Transverse colon (tissue), 4 donors: ENCODE results near the gene GTF2I. TPM values are rescaled to one million over a fixed set of nuclear protein-coding genes. Genes with fewer than 3 reads are reported as not detected.

Experiments used
- DNase-seq: peaks from one replicate; pipeline ENCODE4 v3.0.0-alpha.2; 2019
- H3K27ac ChIP-seq, 4 donors: fragments of 200-600 bp; sonication (generic); 2 replicates each; pipeline ENCODE4 v1.5.1; 2016 to 2018; ENCODE audit warnings: inconsistent platforms in 4 of 4
- H3K27me3 ChIP-seq: fragments of 200-600 bp; sonication (generic); 2 replicates; pipeline ENCODE4 v1.5.1; 2017; ENCODE audit warnings: inconsistent platforms
- H3K36me3 ChIP-seq, 4 donors: fragments of 200-600 bp; sonication (generic); 2 replicates each; pipeline ENCODE4 v1.5.1; 2017 to 2019; ENCODE audit warnings: inconsistent platforms in 4 of 4
- H3K4me1 ChIP-seq, 4 donors: fragments of 200-600 bp; sonication (generic); 2 replicates each; pipeline ENCODE4 v1.5.1; 2017 to 2020; ENCODE audit warnings: inconsistent platforms in 4 of 4
- H3K4me3 ChIP-seq, 4 donors: fragments of 200-600 bp; sonication (generic); 1 replicate in 1 of 4; 2 replicates in 3 of 4; pipeline versions ENCODE4 v1.5.1 to v1.6.1; 2017 to 2019; ENCODE audit warnings: inconsistent platforms in 4 of 4
- H3K9me3 ChIP-seq, 2 donors: fragments of 200-600 bp; sonication (generic); 2 replicates each; pipeline ENCODE4 v1.5.1; 2017 to 2019; ENCODE audit warnings: inconsistent platforms in 2 of 2
- CTCF ChIP-seq, 5 experiments: fragments of 200-600 bp in 3 of 5; fragments of 450-650 bp in 2 of 5; sonication (generic) in 3 of 5; IDR thresholded peaks; 1 replicate in 2 of 5; 2 replicates in 3 of 5; pipeline ENCODE4 v1.5.1; 2016 to 2017; ENCODE audit warnings: antibody characterized with exemption in 5 of 5, inconsistent platforms in 3 of 5, mild to moderate bottlenecking in 2 of 5, moderate library complexity in 1 of 5
- EP300 ChIP-seq: sonication (generic); formaldehyde crosslinking; IDR thresholded peaks from one replicate; pipeline ENCODE4 v1.6.1; 2017; ENCODE audit warnings: antibody characterized with exemption, low read depth
- POLR2A ChIP-seq: fragments of 450-650 bp; IDR thresholded peaks from one replicate; pipeline ENCODE4 v1.6.1; 2016; ENCODE audit warnings: antibody characterized with exemption, mild to moderate bottlenecking, moderate library complexity
- POLR2AphosphoS5 ChIP-seq, 3 donors: sonication (generic); formaldehyde crosslinking; IDR thresholded peaks; one replicate each; pipeline ENCODE4 v1.6.1; 2016; ENCODE audit warnings: antibody characterized with exemption in 3 of 3
- WGBS, 2 donors: methylation state at CpG; one replicate each; pipeline ENCODE4 v1.1.5; 2018; ENCODE audit warnings: low coverage in 1 of 2; 5-methylcytosine and 5-hydroxymethylcytosine counted together
- in situ Hi-C, 4 donors: fragments of 200-750 bp; cut with MboI; loops; one replicate each; pipeline versions ENCODE4 v1.15.0 to v1.15.1; 2017; ENCODE audit warnings: low sequenced_read_pairs in 3 of 4, low pct_ligation_motif_present in 1 of 4, low pct_unique_long_range_greater_than_20kb in 1 of 4
- intact Hi-C: fragments of 100-400 bp; cut with DNase I; formaldehyde crosslinking; loops from one replicate; pipeline ENCODE4 v1.15.1; 2023; ENCODE audit warnings: low total_unique reads
- total RNA-seq, 4 donors: library from RNA; depleted of rRNA; stranded (reverse); fragments of >200 nt; gene quantifications; one replicate each; pipeline ENCODE4 v1.1.0, GENCODE V29; 2016

The GTF2I gene
- 100 to 1,000 TPM in 3 of 4 donors, 10 to 100 TPM in 1; 90.5 to 216 (median 139) TPM for total RNA-seq

- Histone ChIP-seq H3K9me3 (no peaks in the 10 kb centered on the region), H3K4me3 (peak within 1 kb of the TSS; percentile 80 to 99 (median 98)), H3K4me1 (peaks cover 23 to 45% (median 40%) of the 10 kb centered on the region in 4 donors), H3K36me3 (no peaks in the 10 kb centered on the region), H3K27me3 (no peaks in the 10 kb centered on the region), H3K27ac (peak within 1 kb of the TSS; percentile 99 to 100 (median 100))
- TF ChIP-seq CTCF (IDR thresholded peaks at IDR 0.05), result no peak
- TF ChIP-seq EP300, result no peak
- no peak for TF ChIP-seq POLR2A
- no peak for TF ChIP-seq POLR2AphosphoS5 (IDR thresholded peaks at IDR 0.05)
- intact Hi-C loops, result no loop called here
- WGBS, 2 donors, result 0% methylated on average over 20 of the region's 56 CpGs; no CpG with 5 or more reads in 1 of the 2 donors
- in situ Hi-C loops, result no loop called here
- DNase-seq, result no peak
Observed at GRCh38 chr7:74657692-74658177, at the start of gene GTF2I. Gene GTF2I (plus strand): TSS chr7:74657718. CDS start chr7:74689129, 31,411 bp downstream.

- no peaks in the 10 kb centered on the region for H3K9me3 ChIP-seq
- DNase-seq, result no peak
- H3K36me3 ChIP-seq, result no peaks in the 10 kb centered on the region
- no peaks in the 10 kb centered on the region for H3K27me3 ChIP-seq
- peaks cover 1 to 20% (median 3%) of the 10 kb centered on the region in 4 donors for H3K4me1 ChIP-seq
- H3K4me3 ChIP-seq, result no peak overlapping the region
- in situ Hi-C loops (no loop called here), intact Hi-C loops (no loop called here)
- H3K27ac ChIP-seq, result no peak overlapping the region
- no peak for TF ChIP-seq POLR2AphosphoS5 (IDR thresholded peaks at IDR 0.05)
- no peak for TF ChIP-seq POLR2A
- no peak for TF ChIP-seq EP300
- no peak for TF ChIP-seq CTCF (IDR thresholded peaks at IDR 0.05)
- WGBS, 2 donors, result 64 to 65% methylated on average over 7 to 11 of the region's 11 CpGs
Observed at GRCh38 chr7:74612015-74612829, 45.3 kb upstream of the GTF2I start.

GRCh38 chr7:74615933-74616780 lies 41.4 kb upstream of the GTF2I start:
- no peak overlapping the region for H3K4me3 ChIP-seq
- no peak for DNase-seq
- H3K9me3 ChIP-seq, result no peaks in the 10 kb centered on the region
- H3K36me3 ChIP-seq, result no peaks in the 10 kb centered on the region
- no peaks in the 10 kb centered on the region for H3K27me3 ChIP-seq
- H3K4me1 ChIP-seq, result peaks cover 0 to 6% (median 0%) of the 10 kb centered on the region in 4 donors
- in situ Hi-C loops, result no loop called here
- H3K27ac ChIP-seq, result no peak overlapping the region
- intact Hi-C loops, result no loop called here
- 88 to 94% methylated on average over 9 to 13 of the region's 13 CpGs for WGBS, 2 donors
- TF ChIP-seq CTCF (IDR thresholded peaks at IDR 0.05), result no peak
- no peak for TF ChIP-seq EP300
- TF ChIP-seq POLR2A, result no peak
- TF ChIP-seq POLR2AphosphoS5 (IDR thresholded peaks at IDR 0.05), result no peak

- in situ Hi-C loops, result no loop called here
Observed at GRCh38 chr7:74617180-74617744, 40.3 kb upstream of the GTF2I start.

More at GRCh38 chr7:74617180-74617744, 40.3 kb upstream of the GTF2I start:
- no peak overlapping the region for H3K27ac ChIP-seq
- no peaks in the 10 kb centered on the region for H3K27me3 ChIP-seq
- H3K9me3 ChIP-seq, result no peaks in the 10 kb centered on the region
- DNase-seq, result no peak
- TF ChIP-seq POLR2A (no peak), EP300 (no peak), CTCF (IDR thresholded peaks at IDR 0.05) (no peak), POLR2AphosphoS5 (IDR thresholded peaks at IDR 0.05) (no peak)
- H3K4me3 ChIP-seq, result no peak overlapping the region
- intact Hi-C loops, result no loop called here
- WGBS, 2 donors, result 53 to 65% methylated on average over 2 to 8 of the region's 9 CpGs
- H3K36me3 ChIP-seq, result no peaks in the 10 kb centered on the region
- peaks cover 0 to 5% (median 0%) of the 10 kb centered on the region in 4 donors for H3K4me1 ChIP-seq
